ENCODE results near the gene PER1. TPM values are rescaled to one million over a fixed set of nuclear protein-coding genes. Genes with fewer than 3 reads are reported as not detected.

PER1 gene
- total and polyA plus RNA-seq, 2 experiments from 2014 or later, result 5.1 to 5.9 TPM

- in situ Hi-C loops (cut with MboI), result no loop called here
Measured at GRCh38 chr17:8133399-8133798, 18.8 kb downstream of the PER1 start.

GRCh38 chr17:8131844-8132441, 20.3 kb downstream of the PER1 start:
- H3K9me2 ChIP-seq (ENCODE audit: insufficient read depth), result no peaks in the 10 kb centered on the region
- in situ Hi-C loops (cut with MboI), result no loop called here
- TF ChIP-seq EZH2phosphoT487 (IDR thresholded peaks at IDR 0.05; ENCODE audit: insufficient read depth, low read depth) (no peak), EZH2 (IDR thresholded peaks at IDR 0.05; ENCODE audit: insufficient read depth, poor library complexity, severe bottlenecking) (no peak)

More at GRCh38 chr17:8133399-8133798, 18.8 kb downstream of the PER1 start:
- no peaks in the 10 kb centered on the region for H3K9me3 ChIP-seq (ENCODE audit: low read depth)
- no peak for DNase-seq
- H3K9ac ChIP-seq, result no peak overlapping the region
- H3K4me3 ChIP-seq, result no peak overlapping the region
- H3K79me2 ChIP-seq (ENCODE audit: insufficient read depth), result no peaks in the 10 kb centered on the region
- 70 to 76% methylated on average over 11 to 12 of the region's 12 CpGs for WGBS, 2 experiments (ENCODE audit: low coverage in 1 of 2, low lambda C conversion rate in 2 of 2, missing lambda C conversion rate in 2 of 2)
- H4K20me1 ChIP-seq (ENCODE audit: insufficient read depth), result no peaks in the 10 kb centered on the region
- H2AFZ ChIP-seq, result no peak overlapping the region
- no peak overlapping the region for H3K4me2 ChIP-seq (ENCODE audit: unreplicated experiment)
- no peaks in the 10 kb centered on the region for H3K36me3 ChIP-seq (ENCODE audit: low read depth)
- peaks cover 5% of the 10 kb centered on the region for H3K4me1 ChIP-seq (ENCODE audit: insufficient read depth)
- no peak overlapping the region for H3K27ac ChIP-seq
- TF ChIP-seq EZH2phosphoT487 (IDR thresholded peaks at IDR 0.05; ENCODE audit: insufficient read depth, low read depth) (no peak), EZH2 (IDR thresholded peaks at IDR 0.05; ENCODE audit: insufficient read depth, poor library complexity, severe bottlenecking) (no peak)
- H3K27me3 ChIP-seq (replicated peaks; ENCODE audit: insufficient read depth), result no peaks in the 10 kb centered on the region
- H3K9me2 ChIP-seq (ENCODE audit: insufficient read depth), result no peaks in the 10 kb centered on the region
- H3F3A ChIP-seq (ENCODE audit: insufficient read depth), result peaks cover 6% of the 10 kb centered on the region

DNA sequence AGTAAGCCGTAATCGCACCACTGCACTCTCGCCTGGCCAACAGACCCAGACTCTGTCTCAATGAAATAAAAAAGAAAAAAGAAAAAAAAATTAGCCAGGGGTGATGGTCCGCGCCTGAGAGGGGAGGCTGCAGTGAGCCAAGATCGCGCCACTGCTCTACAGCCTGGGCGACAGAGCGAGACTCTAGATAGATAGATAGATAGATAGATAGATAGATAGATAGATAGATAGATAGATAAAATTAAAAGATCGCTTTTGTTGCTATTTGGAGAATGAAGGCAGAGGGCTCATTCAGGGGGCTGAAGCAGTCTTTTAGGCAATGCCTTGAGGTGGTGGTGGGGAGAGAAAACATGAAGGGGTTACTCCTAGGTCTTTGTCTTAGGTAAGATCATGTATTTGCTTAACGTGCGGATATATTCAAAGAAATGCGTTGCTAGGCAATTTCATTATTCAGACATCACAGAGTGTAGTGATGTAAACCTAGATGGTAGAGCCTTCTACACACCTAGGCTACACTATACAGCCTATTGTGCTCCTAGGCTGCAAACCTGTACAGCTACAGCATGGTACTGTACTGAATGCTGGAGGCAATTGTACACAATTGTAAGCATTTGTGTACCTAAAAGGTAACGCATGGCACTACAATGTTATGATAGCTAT, 23.9 kb downstream of the PER1 start:
- Histone ChIP-seq H4K20me1 (ENCODE audit: insufficient read depth) (no peaks in the 10 kb centered on the region), H3K4me2 (ENCODE audit: unreplicated experiment) (no peak overlapping the region), H3K9ac (no peak overlapping the region), H2AFZ (no peak overlapping the region), H3K9me3 (ENCODE audit: low read depth) (no peaks in the 10 kb centered on the region), H3K4me3 (no peak overlapping the region), H3F3A (ENCODE audit: insufficient read depth) (peaks cover 14% of the 10 kb centered on the region), H3K9me2 (ENCODE audit: insufficient read depth) (no peaks in the 10 kb centered on the region), H3K79me2 (ENCODE audit: insufficient read depth) (no peaks in the 10 kb centered on the region), H3K4me1 (ENCODE audit: insufficient read depth) (peaks cover 19% of the 10 kb centered on the region), H3K27ac (no peak overlapping the region), H3K36me3 (ENCODE audit: low read depth) (no peaks in the 10 kb centered on the region), H3K27me3 (replicated peaks; ENCODE audit: insufficient read depth) (no peaks in the 10 kb centered on the region)
- WGBS, 2 experiments (ENCODE audit: low coverage in 1 of 2, low lambda C conversion rate in 2 of 2, missing lambda C conversion rate in 2 of 2), result 94 to 95% methylated on average over 14 of the region's 14 CpGs
- DNase-seq, result no peak
- in situ Hi-C loops (cut with MboI), result no loop called here
- TF ChIP-seq EZH2phosphoT487 (IDR thresholded peaks at IDR 0.05; ENCODE audit: insufficient read depth, low read depth) (no peak), EZH2 (IDR thresholded peaks at IDR 0.05; ENCODE audit: insufficient read depth, poor library complexity, severe bottlenecking) (no peak)

More at GRCh38 chr17:8131844-8132441, 20.3 kb downstream of the PER1 start:
- no peaks in the 10 kb centered on the region for H3K36me3 ChIP-seq (ENCODE audit: low read depth)
- no peak overlapping the region for H3K4me2 ChIP-seq (ENCODE audit: unreplicated experiment)
- no peaks in the 10 kb centered on the region for H3K79me2 ChIP-seq (ENCODE audit: insufficient read depth)
- H3K4me1 ChIP-seq (ENCODE audit: insufficient read depth), result no peaks in the 10 kb centered on the region
- no peaks in the 10 kb centered on the region for H4K20me1 ChIP-seq (ENCODE audit: insufficient read depth)
- H3K27me3 ChIP-seq (replicated peaks; ENCODE audit: insufficient read depth), result no peaks in the 10 kb centered on the region
- H3K27ac ChIP-seq, result no peak overlapping the region
- H3K4me3 ChIP-seq, result no peak overlapping the region
- WGBS, 2 experiments (ENCODE audit: low coverage in 1 of 2, low lambda C conversion rate in 2 of 2, missing lambda C conversion rate in 2 of 2), result 43 to 54% methylated on average over 3 of the region's 3 CpGs
- H3K9ac ChIP-seq, result no peak overlapping the region
- H3F3A ChIP-seq (ENCODE audit: insufficient read depth), result peaks cover 7% of the 10 kb centered on the region
- no peak overlapping the region for H2AFZ ChIP-seq
- H3K9me3 ChIP-seq (ENCODE audit: low read depth), result no peaks in the 10 kb centered on the region
- no peak for DNase-seq

GRCh38 chr17:8126491-8127066, 25.6 kb downstream of the PER1 start:
- Histone ChIP-seq H3F3A (ENCODE audit: insufficient read depth) (peaks cover 14% of the 10 kb centered on the region), H2AFZ (peak overlapping the region; percentile 93), H4K20me1 (ENCODE audit: insufficient read depth) (no peaks in the 10 kb centered on the region), H3K79me2 (ENCODE audit: insufficient read depth) (no peaks in the 10 kb centered on the region), H3K27me3 (replicated peaks; ENCODE audit: insufficient read depth) (no peaks in the 10 kb centered on the region), H3K9ac (peak overlapping the region; percentile 60), H3K4me3 (peak overlapping the region; percentile 75), H3K9me3 (ENCODE audit: low read depth) (no peaks in the 10 kb centered on the region), H3K4me1 (ENCODE audit: insufficient read depth) (peaks cover 19% of the 10 kb centered on the region), H3K27ac (peak overlapping the region; percentile 3; the same call in 1 of the 2 replicates), H3K4me2 (ENCODE audit: unreplicated experiment) (peak overlapping the region; percentile 96), H3K9me2 (ENCODE audit: insufficient read depth) (no peaks in the 10 kb centered on the region), H3K36me3 (ENCODE audit: low read depth) (no peaks in the 10 kb centered on the region)
- in situ Hi-C loops (cut with MboI), result no loop called here
- WGBS, 2 experiments (ENCODE audit: low coverage in 1 of 2, low lambda C conversion rate in 2 of 2, missing lambda C conversion rate in 2 of 2), result 1 to 2% methylated on average over 11 to 18 of the region's 45 CpGs
- peak; percentile 67 for DNase-seq
- TF ChIP-seq EZH2 (IDR thresholded peaks at IDR 0.05; ENCODE audit: insufficient read depth, poor library complexity, severe bottlenecking), result no peak
- no peak for TF ChIP-seq EZH2phosphoT487 (IDR thresholded peaks at IDR 0.05; ENCODE audit: insufficient read depth, low read depth)
